GM23338 (cell line): ENCODE data around the gene GHRH. TPM values are rescaled to one million over a fixed set of nuclear protein-coding genes. Genes with fewer than 3 reads are reported as not detected.

ENCODE experiments used
- ATAC-seq: fragments of 200-7000 bp; cut with Tn5 transposase; 3 replicates; pipeline ENCODE4 v1.9.1; 2020
- DNase-seq: peaks from one replicate; pipeline ENCODE4 v3.0.0-alpha.2; 2015; ENCODE audit warnings: low spot score
- H2AFZ ChIP-seq: fragments of 200-600 bp; sonication (generic); 2 replicates; pipeline ENCODE4 v1.8.0; 2016; ENCODE audit warnings: antibody characterized with exemption, mild to moderate bottlenecking, moderate library complexity
- H3F3A ChIP-seq: fragments of 200-600 bp; sonication (generic); replicated peaks from 2 replicates; pipeline ENCODE4 v1.8.0; 2017; ENCODE audit warnings: antibody characterized with exemption, mixed run types, low read depth
- H3K27ac ChIP-seq: fragments of 200-600 bp; sonication (generic); 2 replicates; pipeline ENCODE4 v1.6.1; 2016; ENCODE audit warnings: low read depth
- H3K27me3 ChIP-seq: fragments of 200-600 bp; sonication (generic); 2 replicates; pipeline ENCODE4 v1.8.0; 2016; ENCODE audit warnings: mild to moderate bottlenecking, mixed run types, moderate library complexity; ENCODE audit not compliant: insufficient read depth
- H3K36me3 ChIP-seq: fragments of 200-600 bp; sonication (generic); 2 replicates; pipeline ENCODE4 v1.8.0; 2016; ENCODE audit warnings: mild to moderate bottlenecking; ENCODE audit not compliant: insufficient read depth
- H3K4me1 ChIP-seq: fragments of 200-600 bp; sonication (generic); 2 replicates; pipeline ENCODE4 v1.8.0; 2016; ENCODE audit warnings: mild to moderate bottlenecking, moderate library complexity; ENCODE audit not compliant: insufficient read depth
- H3K4me2 ChIP-seq: fragments of 200-600 bp; sonication (generic); 2 replicates; pipeline ENCODE4 v1.7.1; 2017; ENCODE audit warnings: mixed run types
- H3K4me3 ChIP-seq: fragments of 200-600 bp; sonication (generic); 2 replicates; pipeline ENCODE4 v1.6.1; 2016; ENCODE audit warnings: mixed run types
- H3K79me2 ChIP-seq: fragments of 200-600 bp; sonication (generic); replicated peaks from 2 replicates; pipeline ENCODE4 v1.8.0; 2017; ENCODE audit warnings: mild to moderate bottlenecking; ENCODE audit not compliant: insufficient read depth
- H3K9me2 ChIP-seq: fragments of 200-600 bp; sonication (generic); 2 replicates; pipeline ENCODE4 v1.8.0; 2017; ENCODE audit not compliant: insufficient read depth
- H4K20me1 ChIP-seq: fragments of 200-600 bp; sonication (generic); replicated peaks from 2 replicates; pipeline ENCODE4 v1.8.0; 2017; ENCODE audit warnings: mild to moderate bottlenecking; ENCODE audit not compliant: insufficient read depth
- H3K27ac Mint-ChIP-seq: 2 replicates; pipeline ENCODE4 v1.8.0; 2020; ENCODE audit warnings: inconsistent platforms, mild to moderate bottlenecking, moderate library complexity, mixed read lengths
- H3K27me3 Mint-ChIP-seq: 3 replicates; pipeline ENCODE4 v1.8.0; 2022; ENCODE audit warnings: low read depth, mild to moderate bottlenecking, moderate library complexity, mixed read lengths, inconsistent platforms; ENCODE audit not compliant: insufficient read depth, poor library complexity
- H3K36me3 Mint-ChIP-seq: 3 replicates; pipeline ENCODE4 v1.8.0; 2021; ENCODE audit warnings: low read depth, mild to moderate bottlenecking, inconsistent platforms, moderate library complexity, mixed read lengths
- H3K4me1 Mint-ChIP-seq: 3 replicates; pipeline ENCODE4 v1.8.0; 2020; ENCODE audit warnings: mild to moderate bottlenecking, inconsistent platforms, mixed read lengths
- H3K4me3 Mint-ChIP-seq: 3 replicates; pipeline ENCODE4 v1.8.0; 2021; ENCODE audit warnings: moderate library complexity, mild to moderate bottlenecking, inconsistent platforms, mixed read lengths
- H3K9me3 Mint-ChIP-seq: 3 replicates; pipeline ENCODE4 v1.8.0; 2020; ENCODE audit warnings: moderate library complexity, mild to moderate bottlenecking, inconsistent platforms, mixed read lengths
- CREB1 ChIP-seq: fragments of 250-450 bp; sonication (Bioruptor Pico); IDR thresholded peaks from 2 replicates; pipeline ENCODE4 v1.5.0; 2020; ENCODE audit warnings: low read depth, mild to moderate bottlenecking, moderate library complexity
- EZH2 ChIP-seq: fragments of 200-600 bp; sonication (generic); IDR thresholded peaks from one replicate; pipeline ENCODE4 v1.8.0; 2017; ENCODE audit warnings: antibody characterized with exemption, mild to moderate bottlenecking, low read depth; ENCODE audit not compliant: unreplicated experiment
- EZH2phosphoT487 ChIP-seq: fragments of 200-600 bp; sonication (generic); IDR thresholded peaks from one replicate; pipeline ENCODE4 v1.8.1; 2018; ENCODE audit warnings: antibody characterized with exemption; ENCODE audit not compliant: unreplicated experiment
- JUNB ChIP-seq: IDR thresholded peaks from one replicate; pipeline ENCODE4 v1.6.1; 2016; ENCODE audit warnings: antibody characterized with exemption; ENCODE audit not compliant: unreplicated experiment
- NANOG ChIP-seq: IDR thresholded peaks from 2 replicates; pipeline ENCODE4 v1.6.1; 2016; ENCODE audit warnings: antibody characterized with exemption, borderline replicate concordance
- POLR2AphosphoS5 ChIP-seq: IDR thresholded peaks from 2 replicates; pipeline ENCODE4 v1.6.1; 2016; ENCODE audit warnings: antibody characterized with exemption, low read depth
- STAT1 ChIP-seq: IDR thresholded peaks from one replicate; pipeline ENCODE4 v1.6.1; 2016; ENCODE audit warnings: antibody characterized with exemption; ENCODE audit not compliant: unreplicated experiment
- ZNF114 ChIP-seq: fragments of 250-450 bp; sonication (Bioruptor Pico); IDR thresholded peaks from 2 replicates; pipeline ENCODE4 v1.5.0; 2020; ENCODE audit warnings: mild to moderate bottlenecking, moderate library complexity
- ZNF331 ChIP-seq: fragments of 250-450 bp; sonication (Bioruptor Pico); IDR thresholded peaks from 2 replicates; pipeline ENCODE4 v1.5.0; 2020; ENCODE audit warnings: low read depth, mild to moderate bottlenecking, moderate library complexity
- polyA plus RNA-seq: library from polyadenylated mRNA; unstranded; fragments of >200 nt; fragmentation: Nextera tagmentation; extraction: Ambion mirVana; gene quantifications from 2 replicates; pipeline ENCODE4 v1.2.1, GENCODE V29; 2016
- total RNA-seq: library from RNA; depleted of rRNA; stranded (reverse); fragments of >200 nt; shearing (Covaris generic); gene quantifications from 2 replicates; pipeline ENCODE4 v1.2.3, GENCODE V29; 2014
- TF ChIP-seq, protein P1 (sequence below), 2 experiments: fragments of 200-600 bp in 1 of 2; sonication (generic) in 1 of 2; conservative IDR thresholded peaks; 2 replicates each; pipeline versions ENCODE4 v1.5.1 to v1.6.1; 2016 to 2017; ENCODE audit warnings: antibody characterized with exemption in 2 of 2, low read depth in 2 of 2, mild to moderate bottlenecking in 2 of 2, moderate library complexity in 1 of 2
- TF ChIP-seq, protein P2 (sequence below): IDR thresholded peaks from one replicate; pipeline ENCODE4 v1.6.1; 2018; ENCODE audit warnings: antibody characterized with exemption; ENCODE audit not compliant: unreplicated experiment
- TF ChIP-seq, protein P3 (sequence below): fragments of 250-450 bp; sonication (Bioruptor Pico); IDR thresholded peaks from 2 replicates; pipeline ENCODE4 v1.5.0; 2020; ENCODE audit warnings: mild to moderate bottlenecking, moderate library complexity
- TF ChIP-seq, protein P4 (sequence below): IDR thresholded peaks from 2 replicates; pipeline ENCODE4 v1.6.1; 2016; ENCODE audit warnings: antibody characterized with exemption

The GHRH gene
- total and polyA plus RNA-seq, 2 experiments from 2014 or later: 0.40 TPM; not detected in 1

DNA sequence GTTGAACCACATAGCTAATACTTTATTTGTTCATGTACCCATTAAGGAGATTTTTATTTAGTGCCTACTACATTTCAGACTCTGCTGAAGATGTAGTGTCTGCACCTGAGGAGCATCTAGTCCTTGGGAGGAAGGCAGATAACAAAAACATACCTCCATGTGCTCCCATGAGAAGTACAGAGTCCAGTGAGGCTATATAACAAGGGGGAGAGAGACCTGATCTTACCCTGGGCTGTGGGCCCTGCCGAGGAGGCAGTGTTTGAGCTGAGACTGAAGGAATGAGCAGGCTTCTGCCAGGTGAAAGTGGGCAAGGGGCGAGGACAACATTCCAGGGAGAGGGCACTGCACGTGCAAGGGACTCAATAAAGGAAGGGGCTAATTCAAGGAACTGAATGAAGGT, 39.9 kb upstream of the GHRH start:
- H3K4me2 ChIP-seq: no peak overlapping the region
- H3K4me3 Mint-ChIP-seq: no peak overlapping the region
- no peaks in the 10 kb centered on the region for H3K9me2 ChIP-seq
- no peak for TF ChIP-seq EZH2phosphoT487
- no peak for TF ChIP-seq CREB1 (CRISPR knock-in tag)
- no peak for TF ChIP-seq JUNB
- TF ChIP-seq POLR2AphosphoS5: no peak
- no peak for TF ChIP-seq NANOG
- TF ChIP-seq, protein P1, sequence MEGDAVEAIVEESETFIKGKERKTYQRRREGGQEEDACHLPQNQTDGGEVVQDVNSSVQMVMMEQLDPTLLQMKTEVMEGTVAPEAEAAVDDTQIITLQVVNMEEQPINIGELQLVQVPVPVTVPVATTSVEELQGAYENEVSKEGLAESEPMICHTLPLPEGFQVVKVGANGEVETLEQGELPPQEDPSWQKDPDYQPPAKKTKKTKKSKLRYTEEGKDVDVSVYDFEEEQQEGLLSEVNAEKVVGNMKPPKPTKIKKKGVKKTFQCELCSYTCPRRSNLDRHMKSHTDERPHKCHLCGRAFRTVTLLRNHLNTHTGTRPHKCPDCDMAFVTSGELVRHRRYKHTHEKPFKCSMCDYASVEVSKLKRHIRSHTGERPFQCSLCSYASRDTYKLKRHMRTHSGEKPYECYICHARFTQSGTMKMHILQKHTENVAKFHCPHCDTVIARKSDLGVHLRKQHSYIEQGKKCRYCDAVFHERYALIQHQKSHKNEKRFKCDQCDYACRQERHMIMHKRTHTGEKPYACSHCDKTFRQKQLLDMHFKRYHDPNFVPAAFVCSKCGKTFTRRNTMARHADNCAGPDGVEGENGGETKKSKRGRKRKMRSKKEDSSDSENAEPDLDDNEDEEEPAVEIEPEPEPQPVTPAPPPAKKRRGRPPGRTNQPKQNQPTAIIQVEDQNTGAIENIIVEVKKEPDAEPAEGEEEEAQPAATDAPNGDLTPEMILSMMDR (conservative IDR thresholded peaks at IDR 0.05; ENCODE audit: low read depth in 2 of 2): no peak
- no peak for TF ChIP-seq STAT1
- TF ChIP-seq, protein P2, sequence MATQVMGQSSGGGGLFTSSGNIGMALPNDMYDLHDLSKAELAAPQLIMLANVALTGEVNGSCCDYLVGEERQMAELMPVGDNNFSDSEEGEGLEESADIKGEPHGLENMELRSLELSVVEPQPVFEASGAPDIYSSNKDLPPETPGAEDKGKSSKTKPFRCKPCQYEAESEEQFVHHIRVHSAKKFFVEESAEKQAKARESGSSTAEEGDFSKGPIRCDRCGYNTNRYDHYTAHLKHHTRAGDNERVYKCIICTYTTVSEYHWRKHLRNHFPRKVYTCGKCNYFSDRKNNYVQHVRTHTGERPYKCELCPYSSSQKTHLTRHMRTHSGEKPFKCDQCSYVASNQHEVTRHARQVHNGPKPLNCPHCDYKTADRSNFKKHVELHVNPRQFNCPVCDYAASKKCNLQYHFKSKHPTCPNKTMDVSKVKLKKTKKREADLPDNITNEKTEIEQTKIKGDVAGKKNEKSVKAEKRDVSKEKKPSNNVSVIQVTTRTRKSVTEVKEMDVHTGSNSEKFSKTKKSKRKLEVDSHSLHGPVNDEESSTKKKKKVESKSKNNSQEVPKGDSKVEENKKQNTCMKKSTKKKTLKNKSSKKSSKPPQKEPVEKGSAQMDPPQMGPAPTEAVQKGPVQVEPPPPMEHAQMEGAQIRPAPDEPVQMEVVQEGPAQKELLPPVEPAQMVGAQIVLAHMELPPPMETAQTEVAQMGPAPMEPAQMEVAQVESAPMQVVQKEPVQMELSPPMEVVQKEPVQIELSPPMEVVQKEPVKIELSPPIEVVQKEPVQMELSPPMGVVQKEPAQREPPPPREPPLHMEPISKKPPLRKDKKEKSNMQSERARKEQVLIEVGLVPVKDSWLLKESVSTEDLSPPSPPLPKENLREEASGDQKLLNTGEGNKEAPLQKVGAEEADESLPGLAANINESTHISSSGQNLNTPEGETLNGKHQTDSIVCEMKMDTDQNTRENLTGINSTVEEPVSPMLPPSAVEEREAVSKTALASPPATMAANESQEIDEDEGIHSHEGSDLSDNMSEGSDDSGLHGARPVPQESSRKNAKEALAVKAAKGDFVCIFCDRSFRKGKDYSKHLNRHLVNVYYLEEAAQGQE: no peak
- TF ChIP-seq ZNF331 (CRISPR knock-in tag): no peak
- TF ChIP-seq, protein P3, sequence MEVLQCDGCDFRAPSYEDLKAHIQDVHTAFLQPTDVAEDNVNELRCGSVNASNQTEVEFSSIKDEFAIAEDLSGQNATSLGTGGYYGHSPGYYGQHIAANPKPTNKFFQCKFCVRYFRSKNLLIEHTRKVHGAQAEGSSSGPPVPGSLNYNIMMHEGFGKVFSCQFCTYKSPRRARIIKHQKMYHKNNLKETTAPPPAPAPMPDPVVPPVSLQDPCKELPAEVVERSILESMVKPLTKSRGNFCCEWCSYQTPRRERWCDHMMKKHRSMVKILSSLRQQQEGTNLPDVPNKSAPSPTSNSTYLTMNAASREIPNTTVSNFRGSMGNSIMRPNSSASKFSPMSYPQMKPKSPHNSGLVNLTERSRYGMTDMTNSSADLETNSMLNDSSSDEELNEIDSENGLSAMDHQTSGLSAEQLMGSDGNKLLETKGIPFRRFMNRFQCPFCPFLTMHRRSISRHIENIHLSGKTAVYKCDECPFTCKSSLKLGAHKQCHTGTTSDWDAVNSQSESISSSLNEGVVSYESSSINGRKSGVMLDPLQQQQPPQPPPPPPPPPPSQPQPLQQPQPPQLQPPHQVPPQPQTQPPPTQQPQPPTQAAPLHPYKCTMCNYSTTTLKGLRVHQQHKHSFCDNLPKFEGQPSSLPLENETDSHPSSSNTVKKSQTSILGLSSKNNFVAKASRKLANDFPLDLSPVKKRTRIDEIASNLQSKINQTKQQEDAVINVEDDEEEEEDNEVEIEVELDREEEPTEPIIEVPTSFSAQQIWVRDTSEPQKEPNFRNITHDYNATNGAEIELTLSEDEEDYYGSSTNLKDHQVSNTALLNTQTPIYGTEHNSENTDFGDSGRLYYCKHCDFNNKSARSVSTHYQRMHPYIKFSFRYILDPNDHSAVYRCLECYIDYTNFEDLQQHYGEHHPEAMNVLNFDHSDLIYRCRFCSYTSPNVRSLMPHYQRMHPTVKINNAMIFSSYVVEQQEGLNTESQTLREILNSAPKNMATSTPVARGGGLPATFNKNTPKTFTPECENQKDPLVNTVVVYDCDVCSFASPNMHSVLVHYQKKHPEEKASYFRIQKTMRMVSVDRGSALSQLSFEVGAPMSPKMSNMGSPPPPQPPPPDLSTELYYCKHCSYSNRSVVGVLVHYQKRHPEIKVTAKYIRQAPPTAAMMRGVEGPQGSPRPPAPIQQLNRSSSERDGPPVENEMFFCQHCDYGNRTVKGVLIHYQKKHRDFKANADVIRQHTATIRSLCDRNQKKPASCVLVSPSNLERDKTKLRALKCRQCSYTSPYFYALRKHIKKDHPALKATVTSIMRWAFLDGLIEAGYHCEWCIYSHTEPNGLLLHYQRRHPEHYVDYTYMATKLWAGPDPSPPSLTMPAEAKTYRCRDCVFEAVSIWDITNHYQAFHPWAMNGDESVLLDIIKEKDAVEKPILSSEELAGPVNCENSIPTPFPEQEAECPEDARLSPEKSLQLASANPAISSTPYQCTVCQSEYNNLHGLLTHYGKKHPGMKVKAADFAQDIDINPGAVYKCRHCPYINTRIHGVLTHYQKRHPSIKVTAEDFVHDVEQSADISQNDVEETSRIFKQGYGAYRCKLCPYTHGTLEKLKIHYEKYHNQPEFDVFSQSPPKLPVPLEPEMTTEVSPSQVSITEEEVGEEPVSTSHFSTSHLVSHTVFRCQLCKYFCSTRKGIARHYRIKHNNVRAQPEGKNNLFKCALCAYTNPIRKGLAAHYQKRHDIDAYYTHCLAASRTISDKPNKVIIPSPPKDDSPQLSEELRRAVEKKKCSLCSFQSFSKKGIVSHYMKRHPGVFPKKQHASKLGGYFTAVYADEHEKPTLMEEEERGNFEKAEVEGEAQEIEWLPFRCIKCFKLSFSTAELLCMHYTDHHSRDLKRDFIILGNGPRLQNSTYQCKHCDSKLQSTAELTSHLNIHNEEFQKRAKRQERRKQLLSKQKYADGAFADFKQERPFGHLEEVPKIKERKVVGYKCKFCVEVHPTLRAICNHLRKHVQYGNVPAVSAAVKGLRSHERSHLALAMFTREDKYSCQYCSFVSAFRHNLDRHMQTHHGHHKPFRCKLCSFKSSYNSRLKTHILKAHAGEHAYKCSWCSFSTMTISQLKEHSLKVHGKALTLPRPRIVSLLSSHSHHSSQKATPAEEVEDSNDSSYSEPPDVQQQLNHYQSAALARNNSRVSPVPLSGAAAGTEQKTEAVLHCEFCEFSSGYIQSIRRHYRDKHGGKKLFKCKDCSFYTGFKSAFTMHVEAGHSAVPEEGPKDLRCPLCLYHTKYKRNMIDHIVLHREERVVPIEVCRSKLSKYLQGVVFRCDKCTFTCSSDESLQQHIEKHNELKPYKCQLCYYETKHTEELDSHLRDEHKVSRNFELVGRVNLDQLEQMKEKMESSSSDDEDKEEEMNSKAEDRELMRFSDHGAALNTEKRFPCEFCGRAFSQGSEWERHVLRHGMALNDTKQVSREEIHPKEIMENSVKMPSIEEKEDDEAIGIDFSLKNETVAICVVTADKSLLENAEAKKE (CRISPR knock-in tag): no peak
- TF ChIP-seq, protein P4, sequence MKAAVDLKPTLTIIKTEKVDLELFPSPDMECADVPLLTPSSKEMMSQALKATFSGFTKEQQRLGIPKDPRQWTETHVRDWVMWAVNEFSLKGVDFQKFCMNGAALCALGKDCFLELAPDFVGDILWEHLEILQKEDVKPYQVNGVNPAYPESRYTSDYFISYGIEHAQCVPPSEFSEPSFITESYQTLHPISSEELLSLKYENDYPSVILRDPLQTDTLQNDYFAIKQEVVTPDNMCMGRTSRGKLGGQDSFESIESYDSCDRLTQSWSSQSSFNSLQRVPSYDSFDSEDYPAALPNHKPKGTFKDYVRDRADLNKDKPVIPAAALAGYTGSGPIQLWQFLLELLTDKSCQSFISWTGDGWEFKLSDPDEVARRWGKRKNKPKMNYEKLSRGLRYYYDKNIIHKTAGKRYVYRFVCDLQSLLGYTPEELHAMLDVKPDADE: no peak
- TF ChIP-seq ZNF114 (CRISPR knock-in tag): no peak
- no peak for TF ChIP-seq EZH2
- no peak overlapping the region for H3K27ac ChIP-seq
- no peak overlapping the region for H3K27ac Mint-ChIP-seq
- no peaks in the 10 kb centered on the region for H3K36me3 ChIP-seq
- H2AFZ ChIP-seq: no peak overlapping the region
- no peaks in the 10 kb centered on the region for H3K9me3 Mint-ChIP-seq
- H3K79me2 ChIP-seq: peaks cover 21% of the 10 kb centered on the region
- peaks cover 9% of the 10 kb centered on the region; the same call in 1 of the 2 replicates for H3K4me1 ChIP-seq
- peaks cover 30% of the 10 kb centered on the region for H3K36me3 Mint-ChIP-seq
- H3K4me1 Mint-ChIP-seq: peaks cover 8% of the 10 kb centered on the region
- no peaks in the 10 kb centered on the region for H3K27me3 ChIP-seq
- DNase-seq (no peak), ATAC-seq (no peak)
- no peaks in the 10 kb centered on the region for H3K27me3 Mint-ChIP-seq
- H4K20me1 ChIP-seq: peaks cover 9% of the 10 kb centered on the region; the same call in 1 of the 2 replicates
- H3F3A ChIP-seq: no peaks in the 10 kb centered on the region
- H3K4me3 ChIP-seq: no peak overlapping the region
